ENCODE measurements around the gene PCSK6.
A peak's percentile ranks its signal among the peaks of the same experiment; 100 is the strongest.

PCSK6 gene

GRCh38 chr15:101296418-101297405 is 192.8 kb downstream of the PCSK6 start:
- DNase-seq, result no peak

GRCh38 chr15:101295607-101296161 is 193.8 kb downstream of the PCSK6 start:
- DNase-seq, result no peak

DNA sequence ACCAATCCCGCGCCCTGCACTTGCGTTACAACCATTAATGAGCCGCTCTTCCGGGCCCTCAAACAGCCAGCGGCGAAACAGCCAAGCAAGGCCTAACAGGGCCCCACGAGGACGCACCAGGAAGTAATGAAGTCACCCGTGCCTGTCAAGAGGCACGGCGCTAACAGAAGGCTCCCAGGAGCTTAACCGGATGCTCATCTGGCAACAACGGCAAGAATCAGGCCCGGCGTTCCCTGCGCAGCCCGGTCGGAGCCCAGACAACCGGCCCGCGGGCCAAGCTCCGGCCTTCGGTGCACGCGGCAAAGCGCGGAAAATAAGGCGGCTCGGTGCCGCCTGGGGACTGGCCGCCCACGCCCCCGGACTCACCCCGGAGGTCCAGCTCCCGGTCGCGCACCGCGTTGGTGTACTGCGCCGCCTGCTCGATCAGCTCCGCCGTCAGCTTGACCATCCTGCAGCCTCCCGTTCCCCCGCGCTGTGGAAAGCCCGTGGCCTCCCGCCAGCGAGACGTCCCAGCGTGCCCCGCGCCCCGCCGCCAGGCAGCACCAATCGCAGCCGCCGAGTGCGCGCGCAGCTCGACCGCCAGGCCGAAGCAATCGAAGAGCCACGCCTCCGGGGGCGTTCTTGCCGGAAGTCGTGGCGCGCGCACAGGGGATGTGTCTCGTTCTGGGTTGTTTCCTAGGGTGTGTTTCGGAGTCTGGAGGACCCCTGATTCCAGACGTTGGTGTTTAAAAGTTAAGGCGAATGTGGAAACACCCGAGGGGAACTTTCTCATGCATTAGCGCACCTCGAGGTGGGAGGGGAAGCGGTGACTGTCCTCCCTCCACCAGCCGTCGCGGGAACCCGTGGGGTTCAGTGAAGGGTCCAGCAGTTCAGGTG is 194.5 kb downstream of the PCSK6 start, which contains the start of gene SNRPA1:
Gene SNRPA1 (minus strand): TSS at position 518 of the 876 bp plus-strand sequence. CDS start 70 bp downstream, at position 448.
- DNase-seq, result peak; percentile 100

DNA sequence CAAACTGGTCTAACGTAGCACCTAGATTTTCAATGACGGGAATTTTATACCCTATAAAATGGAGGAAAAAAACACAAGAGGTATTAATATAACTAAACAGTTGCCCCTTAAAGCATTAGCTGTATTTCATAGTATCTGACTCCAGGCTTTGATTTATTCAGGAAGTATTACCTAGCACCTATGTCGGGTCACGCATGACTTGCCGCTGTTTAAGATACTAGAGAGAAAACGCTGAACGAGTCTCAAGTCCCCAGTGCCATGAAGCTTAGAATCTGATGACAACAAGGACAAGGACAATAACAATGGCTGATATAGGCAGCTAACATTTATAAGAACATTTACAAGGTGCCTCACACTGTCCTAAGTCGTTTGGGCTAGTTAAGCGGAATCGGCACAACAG is 196.4 kb downstream of the PCSK6 start:
- DNase-seq, result no peak

- DNase-seq, result peak; percentile 28
Measured at GRCh38 chr15:101288905-101289513, 200.5 kb downstream of the PCSK6 start.

GRCh38 chr15:101287342-101287741 is 202.2 kb downstream of the PCSK6 start:
- DNase-seq, result peak; percentile 8

DNA sequence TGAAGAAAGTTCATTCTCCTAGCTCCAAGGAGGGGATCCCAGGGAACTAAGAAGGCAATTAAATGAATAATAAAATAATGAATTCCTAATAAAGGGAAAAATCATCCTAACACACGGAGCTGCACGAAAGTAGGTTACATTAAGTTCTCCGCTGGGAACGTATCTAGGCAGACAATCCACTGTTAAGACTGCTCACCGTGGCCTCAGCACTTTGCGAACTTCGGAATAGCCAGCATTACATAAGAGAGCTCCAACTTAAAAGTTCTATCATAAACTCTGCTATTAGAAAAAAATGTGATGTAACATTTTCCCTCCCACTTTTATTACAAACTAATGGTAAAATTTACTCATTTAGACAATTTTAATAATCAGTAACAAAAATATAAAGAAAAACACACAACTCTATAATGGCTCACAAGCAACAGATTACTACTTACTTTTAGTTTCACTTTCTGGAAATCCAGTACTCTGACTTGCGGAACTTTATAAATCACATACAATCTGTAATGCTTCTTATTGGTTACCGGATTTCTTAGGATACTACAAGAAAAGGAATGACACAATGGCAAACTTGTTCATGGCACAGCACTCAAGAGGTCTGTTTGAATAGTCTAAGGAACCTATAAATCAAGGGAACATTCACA is 202.9 kb downstream of the PCSK6 start:
- no peak for DNase-seq

DNA sequence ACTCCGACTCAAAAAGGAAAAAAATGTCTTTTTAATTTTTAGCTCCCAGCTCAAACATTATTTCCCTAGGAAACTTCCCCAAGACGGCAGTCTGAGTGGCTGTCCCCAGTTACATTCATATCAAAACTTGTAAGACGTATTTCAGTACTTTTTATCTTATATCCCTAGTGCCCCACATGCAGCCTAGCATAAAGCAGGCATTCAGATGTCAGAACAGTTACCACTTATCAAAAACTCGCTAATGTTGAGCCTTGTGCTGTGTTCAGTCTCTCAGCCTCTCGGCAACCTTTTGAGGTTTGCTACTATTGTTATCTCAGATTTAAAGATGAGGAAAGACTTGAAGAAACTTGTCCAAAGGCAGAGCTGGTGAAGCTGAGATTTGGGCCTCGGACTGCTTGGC is 205.6 kb downstream of the PCSK6 start:
- DNase-seq, result no peak

DNA sequence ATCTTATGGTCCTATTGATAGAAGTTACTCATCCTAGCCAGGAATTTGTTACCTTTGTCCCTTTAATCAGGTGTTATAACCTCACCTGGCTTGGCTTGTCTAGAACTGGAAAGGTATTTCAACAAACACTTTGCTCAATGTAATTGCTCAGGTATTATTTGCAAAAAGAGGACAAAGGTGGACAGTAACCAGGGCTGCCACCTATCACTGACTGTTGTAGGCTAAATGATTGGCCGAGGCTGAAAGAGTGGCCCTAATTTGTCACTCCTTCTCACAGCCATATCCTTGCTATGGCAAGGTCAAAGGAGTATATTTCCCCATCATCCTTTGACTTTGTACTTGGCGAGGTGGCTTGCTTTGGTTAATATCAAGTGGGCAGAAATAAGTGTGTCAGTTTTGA is 209.5 kb downstream of the PCSK6 start:
- DNase-seq, result peak; percentile 32

DNA sequence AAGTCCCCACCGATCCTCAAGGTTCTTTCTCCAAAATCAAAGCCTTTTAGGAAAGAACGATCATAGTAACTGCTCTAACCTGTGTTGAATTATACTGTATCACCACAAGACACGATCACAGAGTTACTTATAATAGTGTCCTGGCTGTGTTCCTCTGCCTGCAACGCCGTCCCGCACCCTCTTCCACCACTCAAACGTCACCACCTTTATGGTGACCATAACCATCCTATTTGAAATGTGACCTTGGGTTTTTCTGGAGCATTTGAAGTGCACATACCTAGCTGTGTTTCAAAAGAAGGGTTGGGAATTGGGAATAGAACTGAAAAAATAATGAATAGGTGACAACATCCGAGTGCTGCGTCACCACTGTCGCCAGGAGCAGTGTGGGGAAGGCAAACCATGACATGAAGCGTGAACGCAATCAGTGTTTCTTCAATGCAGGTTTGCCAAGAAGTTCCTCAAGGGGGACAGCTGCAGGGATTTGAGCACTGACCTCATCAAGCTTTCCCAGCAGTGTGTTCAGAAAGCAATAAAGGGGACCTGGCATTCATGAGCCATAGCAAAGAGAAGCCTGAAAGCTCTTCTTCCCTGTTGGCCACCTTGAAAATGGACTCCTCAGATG is 211.5 kb downstream of the PCSK6 start:
- peak; percentile 45 for DNase-seq

- peak; percentile 96 for DNase-seq
Measured at GRCh38 chr15:101277038-101277822, 212.3 kb downstream of the PCSK6 start, which contains the start of gene SELENOS. TSS of gene SELENOS (minus strand) at chr15:101277485. CDS start at chr15:101277417, 68 bp downstream.

GRCh38 chr15:101276501-101277037 is 212.9 kb downstream of the PCSK6 start:
- DNase-seq, result peak; percentile 59

GRCh38 chr15:101275018-101275417 is 214.5 kb downstream of the PCSK6 start:
- DNase-seq, result peak; percentile 18

DNA sequence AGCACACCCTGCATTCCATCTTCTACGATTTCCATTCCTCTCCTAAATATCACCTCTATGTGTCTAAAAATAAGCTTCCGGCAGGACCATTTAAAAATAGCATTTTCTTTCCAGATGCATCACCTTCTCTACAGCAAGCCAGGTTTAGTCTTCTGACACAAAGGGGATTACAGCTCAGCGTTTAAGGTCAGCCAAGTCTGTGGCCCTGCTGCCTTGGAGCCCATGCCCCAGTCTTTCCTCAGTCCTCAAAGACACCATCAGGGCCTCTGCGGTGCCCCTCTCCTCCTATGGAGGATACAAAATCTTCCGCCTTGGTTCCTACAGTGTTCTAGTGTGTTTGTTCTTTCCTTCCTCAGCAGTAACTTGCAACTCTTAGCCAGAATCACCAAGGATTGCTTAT is 216.0 kb downstream of the PCSK6 start:
- DNase-seq, result no peak

- peak; percentile 25 for DNase-seq
Measured at GRCh38 chr15:101272584-101272983, 216.9 kb downstream of the PCSK6 start.

DNA sequence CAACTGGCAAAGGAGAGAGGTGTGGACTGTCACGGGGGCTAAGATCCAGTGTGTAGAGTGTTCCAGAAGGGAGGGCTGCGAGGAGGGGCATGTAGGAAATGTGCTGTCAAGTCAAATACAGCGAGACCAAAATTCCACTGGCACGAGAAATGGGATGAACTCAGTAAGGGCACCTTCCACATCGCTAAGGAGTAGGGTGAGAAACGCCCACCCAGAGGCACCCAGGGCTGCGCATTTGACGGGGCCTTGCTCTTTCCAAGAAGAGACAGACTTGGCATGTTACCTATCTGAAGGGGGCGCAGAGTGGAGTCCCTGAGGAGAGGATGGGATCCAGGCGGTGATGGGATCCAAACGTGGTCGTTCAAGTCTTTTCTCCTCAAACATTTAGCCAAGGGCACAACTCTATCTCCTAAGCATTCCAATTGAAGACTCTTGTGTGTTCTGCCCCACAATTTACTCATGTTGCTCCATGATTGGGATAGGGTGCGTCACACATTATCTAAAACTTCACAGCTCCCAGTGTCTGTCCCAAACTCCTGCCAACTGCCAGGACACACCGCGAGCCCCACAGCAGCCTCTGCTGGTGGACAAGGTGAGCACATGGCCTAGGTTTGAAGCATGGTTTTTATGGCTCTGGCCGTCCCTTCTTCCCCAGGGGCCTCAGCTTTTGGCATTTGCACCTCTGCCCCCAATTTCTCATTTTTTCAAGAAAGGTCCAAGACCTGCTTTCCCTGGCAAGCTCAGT is 219.9 kb downstream of the PCSK6 start:
- no peak for DNase-seq

DNA sequence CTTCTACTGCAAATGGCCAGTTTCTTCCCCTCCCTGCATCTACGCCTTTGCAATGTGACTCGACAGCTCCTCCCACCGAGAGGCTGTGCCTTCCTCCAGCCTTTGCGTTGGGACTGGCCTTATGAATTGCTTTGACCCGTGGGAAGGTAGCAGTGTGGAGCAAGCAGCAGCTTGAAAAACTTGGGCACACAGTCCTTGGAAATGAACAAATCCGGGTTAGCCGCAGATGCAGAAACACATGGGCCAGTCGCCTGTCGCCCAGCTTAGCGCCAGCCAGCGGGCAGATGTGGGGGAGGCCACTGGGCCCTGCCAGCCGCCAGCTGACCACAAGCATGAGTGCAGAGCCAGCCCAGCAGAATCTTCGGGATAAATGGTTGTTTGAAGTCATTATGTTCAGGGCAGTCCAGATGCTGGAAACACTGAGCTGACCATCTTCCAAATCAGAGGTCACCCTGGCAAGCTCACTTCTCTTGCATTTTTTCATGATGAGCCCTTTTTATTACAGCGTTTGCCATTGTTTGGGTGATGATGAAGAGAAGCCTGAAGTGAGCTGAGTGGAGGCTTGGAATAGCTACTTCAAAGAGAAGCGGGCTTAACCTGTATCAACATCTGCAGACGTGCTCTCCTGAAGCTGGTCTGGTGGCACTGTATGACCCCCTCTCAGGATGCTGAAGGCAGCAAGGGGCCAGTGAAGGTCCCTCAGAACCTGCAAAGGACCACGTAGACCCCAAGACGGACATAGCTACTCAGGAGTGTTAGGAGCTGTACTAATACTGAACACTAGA is 222.0 kb downstream of the PCSK6 start:
- DNase-seq, result no peak

- no peak for DNase-seq
Measured at GRCh38 chr15:101266787-101267186, 222.7 kb downstream of the PCSK6 start.

- DNase-seq, result no peak
Measured at GRCh38 chr15:101266034-101266433, 223.5 kb downstream of the PCSK6 start.
